Ishikawa (cell line): Measurements from ENCODE around the gene RIN3.

Experiments
- CEBPB ChIP-seq: IDR thresholded peaks from 2 replicates; pipeline ENCODE4 v1.6.1; 2012
- CREB1 ChIP-seq: IDR thresholded peaks from 2 replicates; pipeline ENCODE4 v1.6.1; 2012; ENCODE audit warnings: low read depth
- EGR1 ChIP-seq: IDR thresholded peaks from 2 replicates; pipeline ENCODE4 v1.6.1; 2012
- EP300 ChIP-seq: IDR thresholded peaks from 2 replicates; pipeline ENCODE4 v1.6.1; 2012; ENCODE audit warnings: borderline replicate concordance
- FOXM1 ChIP-seq: IDR thresholded peaks from 2 replicates; pipeline ENCODE4 v1.6.1; 2012; ENCODE audit warnings: low read depth, borderline replicate concordance
- MAX ChIP-seq: IDR thresholded peaks from 2 replicates; pipeline ENCODE4 v1.6.1; 2012
- NFIC ChIP-seq: IDR thresholded peaks from 2 replicates; pipeline ENCODE4 v1.6.1; 2012
- RAD21 ChIP-seq: IDR thresholded peaks from 2 replicates; pipeline ENCODE4 v1.6.1; 2012; ENCODE audit warnings: low read depth
- REST ChIP-seq: IDR thresholded peaks from 2 replicates; pipeline ENCODE4 v1.6.1; 2012; ENCODE audit warnings: low read depth, mild to moderate bottlenecking
- TAF1 ChIP-seq: IDR thresholded peaks from 2 replicates; pipeline ENCODE4 v1.6.1; 2012; ENCODE audit warnings: low read depth, mild to moderate bottlenecking
- TCF12 ChIP-seq: IDR thresholded peaks from 2 replicates; pipeline ENCODE4 v1.6.1; 2012; ENCODE audit warnings: low read depth
- TEAD4 ChIP-seq: IDR thresholded peaks from 2 replicates; pipeline ENCODE4 v1.6.1; 2012
- YY1 ChIP-seq: IDR thresholded peaks from 2 replicates; pipeline ENCODE4 v1.6.1; 2012; ENCODE audit warnings: low read depth
- ZBTB7A ChIP-seq: IDR thresholded peaks from 2 replicates; pipeline ENCODE4 v1.6.1; 2012; ENCODE audit warnings: low read depth

- TF ChIP-seq REST (no peak), YY1 (no peak), EP300 (no peak), TAF1 (no peak), RAD21 (no peak), MAX (no peak), ZBTB7A (no peak), TEAD4 (no peak), CEBPB (no peak), EGR1 (no peak), NFIC (no peak), FOXM1 (no peak), TCF12 (no peak), CREB1 (no peak)
Observed at GRCh38 chr14:92573761-92574498, 60.3 kb downstream of the RIN3 start.
